Pulmonary artery endothelial cell (primary cell): ENCODE measurements around the gene KCNK13. TPM values are rescaled to one million over a fixed set of nuclear protein-coding genes. Genes with fewer than 3 reads are reported as not detected.
"Not testable (repeated sequence)": the region's sequence is repeated elsewhere in the genome, so short reads cannot be mapped to it uniquely, and the experiment has no call there.

Experiments used
- DNase-seq: peaks from one replicate; pipeline ENCODE4 v3.0.0-alpha.2; 2011; ENCODE audit warnings: low read depth, low spot score
- total RNA-seq: library from RNA; depleted of rRNA; stranded (reverse); fragments of >200 nt; gene quantifications from 2 replicates; pipeline ENCODE4 v1.2.3, GENCODE V29; 2014

Gene KCNK13
- total RNA-seq, 1 donor from 2014 or later, result not detected

DNA sequence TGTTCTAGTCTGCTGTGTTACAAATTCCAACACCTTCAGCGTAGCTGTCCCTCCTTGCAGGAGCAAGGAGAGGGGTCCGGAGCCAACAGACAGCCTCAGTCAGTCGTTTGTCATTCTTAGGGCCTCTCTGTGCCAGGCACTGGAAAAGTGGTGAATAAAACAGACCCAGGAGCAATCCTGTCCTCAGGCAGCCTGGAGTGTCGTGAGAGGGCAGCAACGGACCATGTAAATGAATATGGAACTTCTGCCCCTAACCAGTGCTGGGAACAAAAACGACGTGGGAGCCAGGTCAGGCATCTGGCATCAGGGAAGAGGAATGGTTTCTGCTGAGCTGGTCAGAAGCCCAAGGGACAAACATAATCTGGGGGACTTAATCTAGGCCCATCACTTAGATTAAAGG lies 129.8 kb downstream of the KCNK13 start:
- no peak for DNase-seq

DNA sequence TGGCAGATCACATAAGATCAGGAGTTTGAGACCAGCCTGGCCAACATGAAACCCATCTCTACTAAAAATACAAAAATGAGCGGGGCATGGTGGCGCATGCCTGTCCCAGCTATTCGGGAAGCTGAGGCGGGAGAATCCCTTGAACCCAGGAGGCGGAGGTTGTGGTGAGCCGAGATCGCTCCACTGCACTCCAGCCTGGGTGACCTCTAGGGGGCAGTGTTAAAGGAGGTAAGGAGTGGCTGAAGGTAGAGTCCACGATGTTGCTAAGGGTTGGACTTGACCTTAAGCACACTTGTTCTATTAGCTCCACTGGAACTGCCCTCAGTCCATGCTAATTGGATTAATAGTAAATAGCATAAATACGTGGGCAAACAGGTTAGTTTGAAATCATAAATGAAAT lies 132.1 kb downstream of the KCNK13 start:
- no peak for DNase-seq

DNA sequence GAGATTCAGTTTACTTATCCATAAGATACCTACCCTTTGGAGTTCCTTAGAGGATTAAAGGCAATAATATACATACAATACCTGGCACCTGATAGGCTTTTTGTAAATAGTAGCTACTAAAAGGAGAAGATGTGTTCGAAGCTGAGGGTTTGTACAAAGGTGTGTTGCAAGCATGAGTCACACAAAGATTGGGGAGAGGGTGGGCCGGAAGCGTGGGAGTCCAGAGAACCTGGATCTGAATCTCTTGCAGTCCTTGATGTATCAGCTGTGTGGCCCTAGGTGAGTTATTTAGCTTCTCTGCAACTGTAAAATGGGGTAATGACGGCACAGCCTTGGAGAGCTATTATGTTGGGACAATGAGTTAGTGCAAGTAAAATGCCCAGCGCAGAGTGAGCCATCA lies 132.9 kb downstream of the KCNK13 start:
- DNase-seq, result no peak

DNA sequence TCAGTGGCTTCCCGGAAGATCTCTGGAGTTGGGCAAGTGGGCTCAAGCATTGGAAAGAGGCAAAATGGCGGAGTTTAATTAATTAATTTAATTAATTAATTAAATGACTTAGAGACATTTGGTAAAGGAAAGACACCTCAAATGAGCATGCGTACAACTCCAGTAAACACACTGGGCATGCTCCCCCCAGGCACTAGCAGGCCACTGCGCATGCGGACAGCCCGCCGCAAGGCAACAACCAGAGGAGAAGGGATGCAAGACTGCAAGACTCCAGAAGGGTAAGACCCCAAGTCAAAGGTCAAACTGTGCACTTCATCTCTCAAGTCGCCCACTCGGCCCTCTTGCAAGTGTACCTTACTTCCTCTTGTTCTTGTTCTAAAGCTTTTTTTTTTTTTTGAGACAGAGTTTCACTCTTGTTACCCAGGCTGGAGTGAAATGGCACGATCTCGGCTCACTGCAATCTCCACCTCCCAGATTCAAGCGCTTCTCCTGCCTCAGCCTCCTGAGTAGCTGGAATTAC lies 136.8 kb downstream of the KCNK13 start:
- DNase-seq, result no peak

DNA sequence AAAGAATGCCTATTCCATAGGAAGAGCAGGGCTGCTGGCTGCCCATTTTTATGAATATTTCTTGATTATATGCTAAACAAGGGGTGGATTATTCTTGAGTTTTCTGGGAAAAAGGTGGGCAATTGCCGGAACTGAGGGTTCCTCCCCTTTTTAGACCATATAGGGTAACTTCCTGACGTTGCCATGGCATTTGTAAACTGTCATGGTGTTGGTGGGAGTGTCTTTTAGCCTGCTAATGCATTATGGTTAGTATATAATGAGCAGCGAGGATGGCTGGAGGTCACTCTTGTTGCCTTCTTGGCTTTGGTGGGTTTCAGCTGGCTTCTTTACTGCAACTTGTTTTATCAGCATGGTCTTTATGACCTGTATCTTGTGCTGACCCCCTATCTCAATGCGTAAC lies 138.8 kb downstream of the KCNK13 start:
- DNase-seq, result not testable (repeated sequence)

DNA sequence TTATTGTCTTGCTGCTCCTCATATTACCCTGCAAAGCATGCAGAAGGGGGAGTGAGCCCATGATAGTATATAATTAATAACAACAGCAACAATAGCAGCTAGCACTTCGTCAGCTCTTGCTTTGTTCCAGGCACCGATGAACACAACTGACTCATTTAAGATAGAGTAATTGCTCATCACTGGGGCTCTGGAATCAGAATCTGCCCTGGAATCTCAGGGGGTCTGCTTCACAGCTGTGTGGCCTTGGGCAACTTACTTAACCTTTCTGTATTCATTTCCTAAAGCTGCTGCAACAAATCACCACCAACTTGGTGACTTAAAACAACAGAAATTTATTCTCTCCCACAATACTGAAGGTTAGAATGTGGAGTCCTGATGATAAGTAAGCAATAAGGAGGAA lies 139.6 kb downstream of the KCNK13 start:
- DNase-seq, result no peak

DNA sequence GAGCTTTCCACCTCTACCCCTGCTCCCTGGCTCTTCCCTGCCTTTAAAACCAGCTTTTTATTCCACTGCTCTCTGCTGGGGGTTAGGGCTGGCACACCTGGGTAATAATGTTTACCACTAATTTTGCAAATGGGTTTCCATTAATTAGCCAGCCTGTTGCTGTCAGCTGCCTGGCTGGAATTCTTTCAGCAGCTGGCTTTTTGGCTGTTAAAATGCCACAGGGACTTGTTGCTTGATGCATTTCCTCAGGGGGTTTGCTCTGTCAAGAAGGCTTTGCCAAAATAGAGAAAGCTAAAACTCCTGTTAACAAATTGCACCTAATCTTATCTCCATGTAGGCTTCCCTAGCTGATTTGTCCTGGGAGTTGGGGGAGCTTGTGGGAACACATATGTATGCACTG lies 142.7 kb downstream of the KCNK13 start:
- DNase-seq, result no peak

DNA sequence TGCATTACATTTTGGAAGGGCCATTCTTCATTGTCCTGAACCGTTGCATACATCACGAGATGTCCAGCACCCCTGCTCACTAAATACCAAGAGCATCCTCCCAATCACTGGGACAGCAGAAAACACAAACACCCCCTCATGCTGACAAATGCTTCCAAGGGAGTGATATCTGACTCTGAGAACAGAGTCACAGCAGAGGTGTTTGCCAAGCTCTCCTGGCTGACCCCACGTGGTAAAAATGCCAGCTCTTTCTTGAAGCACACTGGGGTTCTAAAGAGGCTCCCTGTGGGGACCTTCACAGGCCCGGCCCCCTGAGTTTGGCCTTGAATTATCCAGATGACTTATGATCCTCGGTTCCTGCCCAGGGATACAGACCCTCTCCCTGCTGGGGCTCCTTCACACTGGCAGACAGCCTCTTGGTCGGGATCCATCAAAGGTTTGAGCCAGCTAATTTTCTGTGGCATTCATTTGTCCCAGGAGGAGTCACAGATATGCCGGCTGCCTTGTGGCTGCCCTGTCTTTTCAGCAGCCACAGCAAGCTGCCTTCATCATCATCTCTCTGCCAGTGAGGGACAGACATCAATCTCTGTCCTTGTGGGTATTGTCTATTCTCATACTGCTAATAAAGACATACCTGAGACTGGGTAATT lies 151.4 kb downstream of the KCNK13 start:
- DNase-seq, result no peak

DNA sequence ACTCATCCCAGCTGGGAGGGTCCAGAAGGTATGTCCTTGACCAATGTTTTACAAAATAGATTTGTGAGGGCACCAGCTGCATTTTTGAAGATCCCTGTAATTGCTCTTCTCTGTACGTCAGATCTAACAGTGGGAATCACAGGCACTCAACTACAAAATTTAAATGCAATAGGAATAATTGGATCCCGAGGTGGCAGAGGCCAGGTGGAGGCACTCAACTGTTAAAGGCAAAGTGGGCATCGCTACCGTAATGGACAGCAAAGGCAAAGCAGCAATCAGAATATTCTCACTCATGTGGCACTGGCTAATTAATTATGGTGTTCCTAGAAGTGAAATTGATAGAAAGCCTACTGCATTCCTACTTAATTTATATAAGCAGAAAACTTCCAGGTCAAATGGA lies 166.7 kb downstream of the KCNK13 start:
- no peak for DNase-seq

DNA sequence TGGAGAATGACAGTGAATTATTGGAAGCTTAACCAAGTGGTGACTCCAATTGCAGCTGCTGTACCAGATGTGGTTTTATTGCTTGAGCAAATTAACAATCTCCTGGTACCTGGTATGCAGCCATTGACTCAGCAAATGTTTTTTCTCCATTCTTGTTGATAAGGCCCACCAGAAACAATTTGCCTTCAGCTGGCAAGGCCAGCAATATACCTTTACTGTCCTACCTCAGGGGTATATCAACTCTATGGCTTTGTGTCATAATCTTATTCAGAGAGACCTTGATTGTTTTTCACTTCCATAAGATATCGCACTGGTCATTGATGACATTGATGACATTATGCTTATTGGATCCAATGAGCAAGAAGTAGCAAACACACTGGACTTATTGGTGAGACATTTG lies 168.1 kb downstream of the KCNK13 start:
- DNase-seq, result not testable (repeated sequence)

Other genes with a start within 250 kb of the KCNK13 start
- 3.6 and 5.0 TPM in 2 replicates for gene EFCAB11, start 107.3 kb upstream of the KCNK13 start, total RNA-seq
- 32.3 and 39.2 TPM in 2 replicates for gene TDP1, start 106.1 kb upstream of the KCNK13 start, total RNA-seq
- gene PSMC1, start 194.6 kb downstream of the KCNK13 start, total RNA-seq, result 177 and 224 TPM in 2 replicates